ENCODE results near the gene PAFAH1B1. TPM values are rescaled to one million over a fixed set of nuclear protein-coding genes. Genes with fewer than 3 reads are reported as not detected.

PAFAH1B1 gene
- total and polyA plus RNA-seq, 12 donors, result 42.4 to 166 (median 96.3) TPM

GRCh38 chr17:2713881-2714280 is 120.4 kb downstream of the PAFAH1B1 start:
- Histone ChIP-seq H3K4me3 (no peak overlapping the region), H3K27me3 (no peaks in the 10 kb centered on the region), H3K27ac (no peak overlapping the region), H3K9me3 (replicated peaks in 1 of 3) (no peaks in the 10 kb centered on the region), H3K36me3 (replicated peaks in 1 of 2) (no peaks in the 10 kb centered on the region), H3K4me1 (replicated peaks in 1 of 2) (peaks cover 26 to 30% of the 10 kb centered on the region in 2 donors)
- WGBS, 4 donors, result 89 to 93% (median 92%) methylated on average over 9 of the region's 9 CpGs
- intact Hi-C loops (cut with DNase I), result no loop called here
- peak in 1 of 7 donors; percentile 26 for DNase-seq
- TF ChIP-seq POLR2A (IDR thresholded peaks at IDR 0.05) (no peak), CTCF (IDR thresholded peaks at IDR 0.05) (no peak)

DNA sequence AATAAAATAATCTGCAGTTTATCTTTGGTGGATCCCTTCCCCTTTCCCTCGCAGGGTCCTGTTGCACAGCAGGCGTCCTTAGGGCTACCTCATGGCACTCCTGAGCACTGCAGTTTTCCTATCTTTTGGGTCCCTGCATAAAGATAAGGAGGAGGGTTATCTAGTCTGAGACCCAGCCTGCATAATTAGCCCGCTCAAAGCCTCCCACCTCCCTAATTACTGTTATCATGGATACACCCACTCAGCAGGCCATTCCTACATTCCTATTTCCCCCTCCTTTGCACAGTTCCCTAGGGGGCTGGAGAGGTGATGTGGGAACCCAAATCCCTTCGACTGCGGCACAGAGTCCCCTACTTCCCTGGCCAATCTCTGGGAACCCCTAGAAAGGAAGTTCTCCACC is 123.2 kb downstream of the PAFAH1B1 start:
- Histone ChIP-seq H3K4me3 (no peak overlapping the region), H3K27ac (no peak overlapping the region), H3K4me1 (replicated peaks in 1 of 2) (peaks cover 7 to 8% of the 10 kb centered on the region in 2 donors), H3K27me3 (no peaks in the 10 kb centered on the region), H3K36me3 (replicated peaks in 1 of 2) (no peaks in the 10 kb centered on the region), H3K9me3 (replicated peaks in 1 of 3) (no peaks in the 10 kb centered on the region)
- intact Hi-C loops (cut with DNase I), result no loop called here
- TF ChIP-seq POLR2A (IDR thresholded peaks at IDR 0.05) (no peak), CTCF (IDR thresholded peaks at IDR 0.05) (no peak)
- 83 to 89% (median 86%) methylated on average over 3 to 5 of the region's 5 CpGs for WGBS, 4 donors
- DNase-seq, result no peak

- DNase-seq, result no peak
- H3K36me3 ChIP-seq (replicated peaks in 1 of 2), result no peaks in the 10 kb centered on the region
- TF ChIP-seq POLR2A (IDR thresholded peaks at IDR 0.05) (no peak), CTCF (IDR thresholded peaks at IDR 0.05) (no peak)
- no peak overlapping the region for H3K4me3 ChIP-seq
- no peak overlapping the region for H3K27ac ChIP-seq
- 77 to 81% (median 79%) methylated on average over 13 of the region's 13 CpGs for WGBS, 4 donors
- H3K4me1 ChIP-seq (replicated peaks in 1 of 2), result no peaks in the 10 kb centered on the region
- no peaks in the 10 kb centered on the region for H3K27me3 ChIP-seq
- intact Hi-C loops (cut with DNase I), result no loop called here
- no peaks in the 10 kb centered on the region for H3K9me3 ChIP-seq (replicated peaks in 1 of 3)
Measured at GRCh38 chr17:2718150-2718938, 124.9 kb downstream of the PAFAH1B1 start.

DNA sequence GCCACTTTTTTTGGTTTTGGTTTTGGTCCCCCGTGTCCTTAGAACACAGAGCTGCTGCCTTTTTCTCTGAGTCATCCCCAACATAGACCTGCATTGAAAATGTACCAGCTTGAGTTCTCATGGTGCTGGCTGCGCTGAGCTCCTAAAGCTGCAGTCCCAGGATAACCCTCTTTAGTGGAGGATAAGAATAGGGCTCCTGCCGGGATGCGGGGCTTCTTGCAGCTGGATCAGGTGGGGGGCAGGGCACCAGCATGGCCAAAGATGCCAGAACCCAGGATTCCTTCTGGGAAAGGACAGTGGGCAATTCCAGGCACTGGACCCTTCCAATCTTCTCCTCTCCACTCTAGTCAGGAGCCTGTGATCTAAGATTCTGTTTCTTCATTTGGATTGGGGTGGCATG is 126.4 kb downstream of the PAFAH1B1 start:
- H3K27ac ChIP-seq, result no peak overlapping the region
- no peaks in the 10 kb centered on the region for H3K9me3 ChIP-seq (replicated peaks in 1 of 3)
- H3K4me1 ChIP-seq (replicated peaks in 1 of 2), result no peaks in the 10 kb centered on the region
- no peak for DNase-seq
- H3K4me3 ChIP-seq, result no peak overlapping the region
- 43 to 76% (median 75%) methylated on average over 3 to 4 of the region's 4 CpGs for WGBS, 4 donors
- H3K36me3 ChIP-seq (replicated peaks in 1 of 2), result no peaks in the 10 kb centered on the region
- intact Hi-C loops (cut with DNase I), result no loop called here
- TF ChIP-seq POLR2A (IDR thresholded peaks at IDR 0.05) (no peak), CTCF (IDR thresholded peaks at IDR 0.05) (no peak)
- peaks cover 7% of the 10 kb centered on the region for H3K27me3 ChIP-seq

Data from adrenal gland (tissue), 12 donors.